GM12892 (cell line): ENCODE data around the gene RXRA.
"Not testable (repeated sequence)": the region's sequence is repeated elsewhere in the genome, so short reads cannot be mapped to it uniquely, and the experiment has no call there.

Source experiments
- DNase-seq: peaks from one replicate; pipeline ENCODE4 v3.0.0; 2011; ENCODE audit not compliant: insufficient read length
- FAIRE-seq: peaks from 2 replicates; lab custom pipeline; 2011; peaks lifted over from hg19 to GRCh38; lab: Jason Lieb, UNC
- POLR2A ChIP-seq: IDR thresholded peaks from 2 replicates; pipeline ENCODE4 v1.6.1; 2011; ENCODE audit warnings: low read depth, low read length, control low read depth
- POLR2AphosphoS5 ChIP-seq: IDR thresholded peaks from 2 replicates; pipeline ENCODE4 v1.6.1; 2011; ENCODE audit warnings: low read depth, low read length, control low read depth
- TAF1 ChIP-seq: IDR thresholded peaks from 2 replicates; pipeline ENCODE4 v1.6.1; 2011; ENCODE audit warnings: low read depth, mild to moderate bottlenecking, control low read depth, low read length, borderline replicate concordance

The RXRA gene

GRCh38 chr9:134304261-134304660 lies 22.0 kb upstream of the RXRA start:
- FAIRE-seq = no peak
- TF ChIP-seq POLR2A (no peak), TAF1 (no peak), POLR2AphosphoS5 (no peak)
- DNase-seq = no peak

- FAIRE-seq (no peak), DNase-seq (no peak)
- TF ChIP-seq TAF1 (no peak), POLR2AphosphoS5 (no peak), POLR2A (no peak)
These were observed 21.6 kb upstream of the RXRA start for GRCh38 chr9:134304690-134305089.

- TF ChIP-seq POLR2AphosphoS5 (no peak), TAF1 (no peak), POLR2A (no peak)
These were observed 20.7 kb upstream of the RXRA start for GRCh38 chr9:134305533-134305932.

GRCh38 chr9:134306042-134306441 lies 20.2 kb upstream of the RXRA start:
- DNase-seq = not testable (repeated sequence)
- peak; percentile 50 for FAIRE-seq

More at GRCh38 chr9:134305533-134305932, 20.7 kb upstream of the RXRA start:
- FAIRE-seq = no peak
- DNase-seq = no peak

- no peak for TF ChIP-seq POLR2A
- TF ChIP-seq POLR2AphosphoS5 = no peak
- TF ChIP-seq TAF1 = no peak
- no peak for FAIRE-seq
These were observed 19.3 kb upstream of the RXRA start for GRCh38 chr9:134306636-134307600.

GRCh38 chr9:134307674-134308638 lies 18.3 kb upstream of the RXRA start:
- no peak for DNase-seq
- TF ChIP-seq POLR2AphosphoS5 (no peak), TAF1 (no peak), POLR2A (no peak)
- no peak for FAIRE-seq

More at GRCh38 chr9:134306636-134307600, 19.3 kb upstream of the RXRA start:
- no peak for DNase-seq

- FAIRE-seq, DNase-seq: not testable (repeated sequence)
These were observed 17.5 kb upstream of the RXRA start for GRCh38 chr9:134308639-134309220.

GRCh38 chr9:134313470-134313869 lies 12.8 kb upstream of the RXRA start:
- no peak for DNase-seq
- no peak for FAIRE-seq
- TF ChIP-seq TAF1 = no peak
- TF ChIP-seq POLR2AphosphoS5 = no peak
- TF ChIP-seq POLR2A = no peak

- FAIRE-seq = no peak
- TF ChIP-seq TAF1 (no peak), POLR2AphosphoS5 (no peak), POLR2A (no peak)
- DNase-seq = no peak
These were observed 12.0 kb upstream of the RXRA start for GRCh38 chr9:134314039-134314949.

- no peak for DNase-seq
- TF ChIP-seq TAF1 (no peak), POLR2AphosphoS5 (no peak), POLR2A (no peak)
- no peak for FAIRE-seq
These were observed 11.1 kb upstream of the RXRA start for GRCh38 chr9:134314950-134315715.
